ENCODE data around the gene PRDM5.

Gene PRDM5

GRCh38 chr4:120877021-120877420 lies 45.5 kb downstream of the PRDM5 start:
- Mint-ChIP-seq H3K4me3 (no peak overlapping the region), H3K9me3 (no peaks in the 10 kb centered on the region), H3K36me3 (no peaks in the 10 kb centered on the region), H3K27ac (no peak overlapping the region), H3K27me3 (no peaks in the 10 kb centered on the region), H3K4me1 (no peaks in the 10 kb centered on the region)

GRCh38 chr4:120874792-120875774 lies 47.4 kb downstream of the PRDM5 start:
- Mint-ChIP-seq H3K4me3 (no peak overlapping the region), H3K27ac (no peak overlapping the region), H3K27me3 (no peaks in the 10 kb centered on the region), H3K4me1 (no peaks in the 10 kb centered on the region), H3K9me3 (no peaks in the 10 kb centered on the region), H3K36me3 (no peaks in the 10 kb centered on the region)

- Mint-ChIP-seq H3K27me3 (no peaks in the 10 kb centered on the region), H3K27ac (no peak overlapping the region), H3K36me3 (no peaks in the 10 kb centered on the region), H3K4me1 (no peaks in the 10 kb centered on the region), H3K4me3 (no peak overlapping the region), H3K9me3 (no peaks in the 10 kb centered on the region)
These were observed 49.0 kb downstream of the PRDM5 start for GRCh38 chr4:120873554-120873953.

- H3K9me3 Mint-ChIP-seq, result no peaks in the 10 kb centered on the region
- H3K4me1 Mint-ChIP-seq, result no peaks in the 10 kb centered on the region
- no peaks in the 10 kb centered on the region for H3K36me3 Mint-ChIP-seq
- H3K27me3 Mint-ChIP-seq, result no peaks in the 10 kb centered on the region
- H3K27ac Mint-ChIP-seq, result no peak overlapping the region
- no peak overlapping the region for H3K4me3 Mint-ChIP-seq
These were observed 51.4 kb downstream of the PRDM5 start for GRCh38 chr4:120871173-120871572.

- Mint-ChIP-seq H3K9me3 (no peaks in the 10 kb centered on the region), H3K4me3 (no peak overlapping the region), H3K27me3 (no peaks in the 10 kb centered on the region), H3K27ac (no peak overlapping the region), H3K4me1 (no peaks in the 10 kb centered on the region), H3K36me3 (no peaks in the 10 kb centered on the region)
These were observed 52.2 kb downstream of the PRDM5 start for GRCh38 chr4:120870279-120870673.

- H3K9me3 Mint-ChIP-seq, result no peaks in the 10 kb centered on the region
- H3K4me1 Mint-ChIP-seq, result no peaks in the 10 kb centered on the region
- no peak overlapping the region for H3K4me3 Mint-ChIP-seq
- no peaks in the 10 kb centered on the region for H3K36me3 Mint-ChIP-seq
- no peaks in the 10 kb centered on the region for H3K27me3 Mint-ChIP-seq
- peak overlapping the region; percentile 76 for H3K27ac Mint-ChIP-seq
These were observed 52.8 kb downstream of the PRDM5 start for GRCh38 chr4:120869613-120870278.

- no peaks in the 10 kb centered on the region for H3K4me1 Mint-ChIP-seq
- H3K9me3 Mint-ChIP-seq, result no peaks in the 10 kb centered on the region
- no peak overlapping the region for H3K4me3 Mint-ChIP-seq
- no peak overlapping the region for H3K27ac Mint-ChIP-seq
- H3K36me3 Mint-ChIP-seq, result no peaks in the 10 kb centered on the region
- no peaks in the 10 kb centered on the region for H3K27me3 Mint-ChIP-seq
These were observed 55.0 kb downstream of the PRDM5 start for GRCh38 chr4:120867506-120867905.

GRCh38 chr4:120865985-120866384 lies 56.5 kb downstream of the PRDM5 start:
- Mint-ChIP-seq H3K27ac (no peak overlapping the region), H3K4me1 (no peaks in the 10 kb centered on the region), H3K4me3 (no peak overlapping the region), H3K27me3 (no peaks in the 10 kb centered on the region), H3K9me3 (no peaks in the 10 kb centered on the region), H3K36me3 (no peaks in the 10 kb centered on the region)

GRCh38 chr4:120864969-120865368 lies 57.6 kb downstream of the PRDM5 start:
- H3K4me3 Mint-ChIP-seq, result no peak overlapping the region
- H3K9me3 Mint-ChIP-seq, result no peaks in the 10 kb centered on the region
- no peaks in the 10 kb centered on the region for H3K27me3 Mint-ChIP-seq
- H3K36me3 Mint-ChIP-seq, result no peaks in the 10 kb centered on the region
- H3K27ac Mint-ChIP-seq, result no peak overlapping the region
- no peaks in the 10 kb centered on the region for H3K4me1 Mint-ChIP-seq

GRCh38 chr4:120862432-120862831 lies 60.1 kb downstream of the PRDM5 start:
- Mint-ChIP-seq H3K4me3 (no peak overlapping the region), H3K27me3 (no peaks in the 10 kb centered on the region), H3K36me3 (no peaks in the 10 kb centered on the region), H3K9me3 (no peaks in the 10 kb centered on the region), H3K27ac (no peak overlapping the region), H3K4me1 (no peaks in the 10 kb centered on the region)

- Mint-ChIP-seq H3K27ac (no peak overlapping the region), H3K36me3 (no peaks in the 10 kb centered on the region), H3K9me3 (no peaks in the 10 kb centered on the region), H3K4me1 (no peaks in the 10 kb centered on the region), H3K4me3 (no peak overlapping the region), H3K27me3 (no peaks in the 10 kb centered on the region)
These were observed 60.7 kb downstream of the PRDM5 start for GRCh38 chr4:120861852-120862251.

- H3K4me1 Mint-ChIP-seq, result peaks cover 5% of the 10 kb centered on the region
- H3K36me3 Mint-ChIP-seq, result no peaks in the 10 kb centered on the region
- no peaks in the 10 kb centered on the region for H3K27me3 Mint-ChIP-seq
- H3K27ac Mint-ChIP-seq, result no peak overlapping the region
- H3K9me3 Mint-ChIP-seq, result no peaks in the 10 kb centered on the region
- H3K4me3 Mint-ChIP-seq, result no peak overlapping the region
These were observed 63.8 kb downstream of the PRDM5 start for GRCh38 chr4:120858776-120859175.

GRCh38 chr4:120857312-120857711 lies 65.2 kb downstream of the PRDM5 start:
- H3K27ac Mint-ChIP-seq, result no peak overlapping the region
- H3K4me1 Mint-ChIP-seq, result peaks cover 5% of the 10 kb centered on the region
- no peaks in the 10 kb centered on the region for H3K27me3 Mint-ChIP-seq
- H3K36me3 Mint-ChIP-seq, result no peaks in the 10 kb centered on the region
- no peak overlapping the region for H3K4me3 Mint-ChIP-seq
- H3K9me3 Mint-ChIP-seq, result no peaks in the 10 kb centered on the region

- Mint-ChIP-seq H3K27me3 (no peaks in the 10 kb centered on the region), H3K4me3 (no peak overlapping the region), H3K27ac (no peak overlapping the region), H3K36me3 (no peaks in the 10 kb centered on the region), H3K9me3 (no peaks in the 10 kb centered on the region), H3K4me1 (peaks cover 5% of the 10 kb centered on the region)
These were observed 66.2 kb downstream of the PRDM5 start for GRCh38 chr4:120856294-120856693.

- H3K36me3 Mint-ChIP-seq, result no peaks in the 10 kb centered on the region
- no peak overlapping the region for H3K27ac Mint-ChIP-seq
These were observed 67.1 kb downstream of the PRDM5 start for GRCh38 chr4:120855307-120856001.

More at GRCh38 chr4:120855307-120856001, 67.1 kb downstream of the PRDM5 start:
- Mint-ChIP-seq H3K4me1 (peaks cover 5% of the 10 kb centered on the region), H3K27me3 (no peaks in the 10 kb centered on the region), H3K4me3 (no peak overlapping the region), H3K9me3 (no peaks in the 10 kb centered on the region)

Measured in activated naive CD4-positive, alpha-beta T cell treated with anti-CD3 and anti-CD28 coated beads, Interleukin-2, amount 50 U/mL, for 24 hours (primary cell).